HG03064 (cell line): Measurements from ENCODE around the gene HIC1.

ENCODE experiments used
- ATAC-seq: cut with Tn5 transposase; IDR thresholded peaks from one replicate; pipeline ENCODE4 v1.9.1; 2021; ENCODE audit warnings: low read depth; ENCODE audit not compliant: unreplicated experiment

The HIC1 gene

GRCh38 chr17:2025220-2025621 is 29.7 kb upstream of the HIC1 start, which contains the start of gene RTN4RL1:
Gene RTN4RL1 (minus strand): TSS chr17:2025334. CDS start chr17:2024865, 469 bp downstream.
- no peak for ATAC-seq

- ATAC-seq: no peak
Observed at GRCh38 chr17:2025622-2026309, 29.1 kb upstream of the HIC1 start.

DNA sequence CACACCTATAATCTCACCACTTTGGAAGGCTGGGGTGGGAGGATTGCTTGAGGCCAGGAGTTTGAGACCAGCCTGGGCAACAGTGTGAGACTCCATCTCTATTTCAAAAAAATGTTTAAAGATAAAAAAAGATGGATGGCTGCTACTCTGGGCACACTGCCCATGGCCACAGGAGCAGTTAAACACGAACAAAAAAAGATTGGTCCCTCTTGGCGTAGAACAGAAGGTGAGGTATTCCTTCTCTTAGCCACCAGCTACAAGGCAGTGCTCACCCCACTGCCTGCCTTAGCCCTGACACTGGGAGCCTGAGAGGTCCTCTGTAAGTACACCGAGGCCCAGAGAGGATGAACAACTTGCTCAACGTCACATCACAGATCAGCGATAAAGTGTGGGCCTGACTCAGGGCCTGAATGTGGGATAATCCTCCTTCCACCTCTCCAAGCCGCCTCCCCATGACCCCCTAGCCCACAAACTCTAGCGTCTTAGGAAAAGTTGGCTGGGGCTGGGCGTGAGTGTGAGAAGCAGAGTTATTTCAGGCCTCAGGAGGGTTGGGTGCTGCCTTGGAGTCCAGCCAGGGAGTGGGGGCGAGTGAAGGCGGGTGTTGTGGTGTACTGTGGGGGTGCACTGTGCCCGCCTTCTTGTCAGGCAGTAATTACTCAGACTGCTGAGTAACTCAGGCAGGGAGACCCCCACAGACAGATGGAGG is 27.2 kb upstream of the HIC1 start:
- no peak for ATAC-seq

- ATAC-seq: no peak
Observed at GRCh38 chr17:2028234-2028614, 26.7 kb upstream of the HIC1 start.

- ATAC-seq: no peak
Observed at GRCh38 chr17:2028737-2029136, 26.2 kb upstream of the HIC1 start.

DNA sequence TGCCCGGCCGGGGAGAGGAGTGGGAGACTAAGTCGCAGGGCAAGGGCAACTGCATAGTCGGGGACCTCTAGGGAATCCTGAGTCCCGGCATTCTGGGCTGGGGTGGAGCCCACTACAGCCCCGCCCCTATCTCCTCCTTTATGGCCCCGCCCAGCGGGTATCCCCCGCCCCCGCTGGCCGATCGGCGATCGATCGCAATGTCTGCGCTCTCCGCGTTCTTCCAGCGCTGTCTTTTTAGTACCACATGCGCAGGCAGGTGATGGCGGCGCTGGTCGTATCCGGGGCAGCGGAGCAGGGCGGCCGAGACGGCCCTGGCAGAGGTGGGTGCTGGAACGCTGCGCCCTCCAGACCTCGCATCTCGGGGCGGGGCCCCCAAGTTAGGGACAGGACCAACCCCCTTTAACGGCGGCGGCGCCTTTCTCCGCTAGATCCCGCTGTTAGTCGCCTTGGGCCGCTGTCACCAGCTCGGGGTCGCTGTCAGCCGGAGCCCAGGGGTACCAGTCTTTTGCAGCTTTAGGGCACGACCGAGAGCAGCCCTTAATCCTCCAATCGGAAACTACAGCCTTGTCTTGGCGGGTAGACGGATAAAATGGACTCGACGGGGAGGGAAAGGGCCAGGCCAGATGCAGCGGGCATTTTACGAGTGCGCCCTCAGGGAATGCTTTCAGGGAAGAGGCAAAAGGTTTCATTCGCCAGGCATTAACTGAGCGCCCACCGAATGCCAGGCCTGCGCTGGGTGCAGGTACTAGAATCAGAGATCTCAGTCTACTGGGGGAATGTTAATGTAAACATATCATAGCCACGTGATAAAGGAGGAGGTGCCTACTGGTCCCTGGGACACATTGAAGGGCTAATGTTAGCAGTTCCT is 24.8 kb upstream of the HIC1 start, which contains the start of gene DPH1:
DPH1 (plus strand) TSS at position 243 of the 868 bp plus-strand sequence; CDS start at position 260, 17 bp downstream.
- no peak for ATAC-seq

GRCh38 chr17:2030779-2031163 is 24.1 kb upstream of the HIC1 start:
- ATAC-seq: no peak

- no peak for ATAC-seq
Observed at GRCh38 chr17:2033153-2033552, 21.8 kb upstream of the HIC1 start.

- ATAC-seq: no peak
Observed at GRCh38 chr17:2034157-2034556, 20.7 kb upstream of the HIC1 start.

DNA sequence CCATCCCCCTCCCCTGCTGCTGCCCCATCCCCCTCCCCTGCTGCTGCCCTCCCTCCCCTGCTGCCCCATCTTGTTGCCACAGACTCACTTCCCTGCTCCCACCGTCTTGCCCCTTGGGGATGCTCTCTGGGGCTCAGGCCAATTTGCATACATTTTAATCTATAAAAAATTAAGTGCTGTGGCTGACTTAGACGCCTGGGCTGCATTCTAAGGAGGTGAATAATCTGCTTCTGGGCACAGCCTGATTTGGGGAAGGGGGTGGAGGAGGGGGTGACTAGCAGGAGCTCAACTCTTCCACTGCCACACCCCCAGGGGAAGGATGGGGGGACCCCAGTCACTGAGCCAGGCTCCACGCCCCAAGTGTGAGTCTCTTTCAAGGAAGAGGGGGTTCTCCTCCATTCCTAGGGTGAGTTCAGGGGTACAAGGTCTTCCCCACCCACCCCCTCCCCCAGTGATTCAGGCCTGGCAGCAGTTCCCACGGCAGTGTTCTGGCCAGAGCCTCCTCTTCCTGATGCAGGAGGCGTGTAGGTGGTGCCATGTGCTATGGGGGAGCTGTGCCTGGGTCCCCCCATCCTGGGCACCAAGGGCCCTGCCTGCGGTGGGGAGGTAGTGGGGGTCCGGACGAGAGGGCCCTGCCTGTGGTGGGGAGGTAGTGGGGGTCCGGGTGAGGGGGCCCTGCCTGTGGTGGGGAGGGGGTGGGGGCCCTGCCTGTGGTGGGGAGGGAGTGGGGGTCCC is 19.9 kb upstream of the HIC1 start:
- no peak for ATAC-seq

DNA sequence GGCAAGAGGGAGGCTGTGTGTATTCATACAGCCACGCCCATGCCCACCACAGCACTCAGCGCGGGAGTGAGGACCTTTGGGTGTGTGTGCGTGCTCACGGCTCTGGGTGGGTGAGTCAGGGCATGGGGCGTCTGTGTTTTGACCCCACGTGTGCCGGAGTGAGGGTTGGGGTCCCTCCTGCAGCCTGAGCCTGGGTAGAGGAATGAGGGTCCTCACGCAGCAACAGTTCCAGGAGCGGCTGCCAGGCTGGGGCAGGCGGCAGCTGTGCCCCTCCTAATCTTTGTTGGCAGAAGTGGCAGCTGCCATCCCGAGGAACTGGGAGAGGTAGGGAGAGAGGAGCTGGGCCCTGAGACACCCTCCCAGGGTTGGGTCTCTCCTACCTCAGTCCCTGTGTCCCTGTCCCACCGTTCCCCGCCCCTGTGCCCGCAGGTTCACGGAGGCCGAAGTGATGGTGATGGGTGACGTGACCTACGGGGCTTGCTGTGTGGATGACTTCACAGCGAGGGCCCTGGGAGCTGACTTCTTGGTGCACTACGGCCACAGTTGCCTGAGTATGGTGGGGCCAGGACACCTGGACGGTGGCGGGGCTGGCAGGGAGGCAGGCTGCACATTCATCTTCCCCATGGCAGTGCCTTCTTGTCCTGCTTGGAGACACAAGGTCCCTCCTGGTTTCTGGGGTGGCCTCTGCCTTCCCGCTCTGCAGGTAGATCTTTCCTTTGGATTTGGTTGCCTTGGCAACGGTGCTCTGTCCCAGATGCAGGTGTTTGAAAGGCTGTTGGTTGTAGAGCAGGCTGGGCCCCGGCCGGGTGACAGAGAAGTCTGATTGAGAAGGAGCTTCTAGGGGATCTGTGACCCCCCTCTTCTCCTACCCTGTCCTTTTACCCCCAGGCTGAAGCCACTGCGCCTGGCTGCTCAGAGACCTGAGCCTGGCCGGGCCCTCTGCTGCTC is 19.1 kb upstream of the HIC1 start:
- ATAC-seq: no peak

GRCh38 chr17:2037155-2037554 is 17.7 kb upstream of the HIC1 start:
- no peak for ATAC-seq

GRCh38 chr17:2040219-2040827 is 14.6 kb upstream of the HIC1 start:
- no peak for ATAC-seq

DNA sequence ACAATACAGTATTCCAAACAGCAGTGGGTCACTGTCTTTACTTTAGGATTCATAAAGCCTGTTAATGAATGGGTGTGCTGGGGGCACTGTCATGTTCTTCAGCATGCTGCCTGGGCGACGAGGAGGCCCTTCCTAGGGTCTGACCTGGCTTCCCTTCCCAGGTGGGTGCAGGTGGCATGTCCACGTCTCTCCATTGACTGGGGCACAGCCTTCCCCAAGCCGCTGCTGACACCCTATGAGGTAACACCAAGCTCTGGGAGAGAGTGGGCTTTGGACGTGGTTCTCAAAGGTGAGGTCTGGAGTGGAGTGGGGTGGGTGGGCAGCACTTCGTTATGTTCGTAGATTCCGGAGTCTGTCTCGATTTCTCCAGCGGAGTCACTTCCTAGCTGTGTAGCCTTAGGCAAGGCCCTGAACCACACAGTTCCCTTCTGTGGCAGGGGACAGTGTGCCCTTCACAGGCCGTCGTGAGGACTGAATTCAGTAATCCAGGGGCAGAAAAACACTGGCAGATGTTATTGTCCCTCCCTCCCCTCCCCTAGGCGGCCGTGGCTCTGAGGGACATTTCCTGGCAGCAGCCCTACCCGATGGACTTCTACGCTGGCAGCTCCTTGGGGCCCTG is 13.9 kb upstream of the HIC1 start:
- ATAC-seq: no peak

GRCh38 chr17:2041561-2042389 is 13.1 kb upstream of the HIC1 start, which contains the start of gene OVCA2:
Gene OVCA2 (plus strand): TSS chr17:2042022. CDS start chr17:2042048, 26 bp downstream.
- ATAC-seq: peak; percentile 69

- no peak for ATAC-seq
Observed at GRCh38 chr17:2042390-2042847, 12.5 kb upstream of the HIC1 start.

GRCh38 chr17:2042933-2043332 is 12.0 kb upstream of the HIC1 start:
- no peak for ATAC-seq
